OCI-LY3 (cell line): ENCODE measurements around the gene DOCK9.
"Not testable (repeated sequence)": the region's sequence is repeated elsewhere in the genome, so short reads cannot be mapped to it uniquely, and the experiment has no call there.

ENCODE experiments used
- H2AFZ ChIP-seq: fragments of 200-600, 300-600 bp; shearing (Covaris generic); 2 replicates; pipeline ENCODE4 v1.6.0; 2014; ENCODE audit warnings: antibody characterized with exemption, low read depth, low read length
- H3K27ac ChIP-seq: fragments of 200-600, 300-600 bp; sonication (generic); 2 replicates; pipeline ENCODE4 v1.5.1; 2014; ENCODE audit warnings: mild to moderate bottlenecking, low read length, moderate library complexity, mixed read lengths
- H3K27me3 ChIP-seq: fragments of 200-600, 300-600 bp; sonication (generic); 2 replicates; pipeline ENCODE4 v1.6.1; 2014; ENCODE audit warnings: low read depth, low read length, mixed read lengths
- H3K36me3 ChIP-seq: fragments of 200-600, 300-600 bp; sonication (generic); replicated peaks from 2 replicates; pipeline ENCODE3; 2014; ENCODE audit warnings: low read depth, low read length, mixed read lengths
- H3K4me1 ChIP-seq: fragments of 300-600, 200-600 bp; sonication (generic); 2 replicates; pipeline ENCODE4 v1.6.1; 2014; ENCODE audit warnings: low read length, mixed read lengths
- H3K4me2 ChIP-seq: fragments of 200-600, 300-600 bp; sonication (generic); 2 replicates; pipeline ENCODE4 v1.6.1; 2014; ENCODE audit warnings: low read length, mixed read lengths
- H3K4me3 ChIP-seq: fragments of 300-600, 200-600 bp; sonication (generic); 2 replicates; pipeline ENCODE4 v1.5.1; 2014; ENCODE audit warnings: antibody characterized with exemption, mild to moderate bottlenecking, low read length, moderate library complexity
- H3K79me2 ChIP-seq: fragments of 300-600, 200-600 bp; shearing (Covaris generic); 2 replicates; pipeline ENCODE4 v1.6.1; 2014; ENCODE audit warnings: mild to moderate bottlenecking, low read length, mixed read lengths
- H3K9ac ChIP-seq: fragments of 300-600, 200-600 bp; shearing (Covaris generic); 2 replicates; pipeline ENCODE4 v1.6.0; 2014; ENCODE audit warnings: mild to moderate bottlenecking, low read length, moderate library complexity
- H3K9me3 ChIP-seq: fragments of 200-600, 300-600 bp; shearing (Covaris generic); 2 replicates; pipeline ENCODE4 v1.6.1; 2014; ENCODE audit warnings: low read length, mixed read lengths; ENCODE audit not compliant: insufficient read depth
- H4K20me1 ChIP-seq: fragments of 200-600, 300-600 bp; sonication (generic); 2 replicates; pipeline ENCODE4 v1.6.1; 2016; ENCODE audit warnings: low read length, mixed read lengths; ENCODE audit not compliant: insufficient read depth
- CTCF ChIP-seq: fragments of 200-600, 300-600 bp; sonication (generic); IDR thresholded peaks from 2 replicates; pipeline ENCODE4 v1.5.1; 2014; ENCODE audit warnings: antibody characterized with exemption, low read length, low read depth
- EZH2phosphoT487 ChIP-seq: fragments of 200-600 bp; shearing (Covaris generic); IDR thresholded peaks from 2 replicates; pipeline ENCODE4 v1.6.1; 2018; ENCODE audit warnings: antibody characterized with exemption, mixed run types, low read depth

Gene DOCK9

GRCh38 chr13:98900442-98900841, 77.4 kb downstream of the DOCK9 start:
- Histone ChIP-seq H3K9ac (no peak overlapping the region), H3K4me2 (no peak overlapping the region), H3K9me3 (no peaks in the 10 kb centered on the region), H3K36me3 (no peaks in the 10 kb centered on the region), H3K27ac (no peak overlapping the region), H4K20me1 (no peaks in the 10 kb centered on the region), H3K27me3 (no peaks in the 10 kb centered on the region), H3K79me2 (no peaks in the 10 kb centered on the region), H2AFZ (no peak overlapping the region), H3K4me1 (no peaks in the 10 kb centered on the region), H3K4me3 (no peak overlapping the region)
- TF ChIP-seq EZH2phosphoT487 (no peak), CTCF (no peak)

- Histone ChIP-seq H2AFZ (no peak overlapping the region), H3K9ac (no peak overlapping the region), H3K79me2 (no peaks in the 10 kb centered on the region), H3K27me3 (no peaks in the 10 kb centered on the region), H3K4me2 (no peak overlapping the region), H4K20me1 (no peaks in the 10 kb centered on the region), H3K4me3 (no peak overlapping the region), H3K36me3 (no peaks in the 10 kb centered on the region), H3K27ac (no peak overlapping the region), H3K4me1 (no peaks in the 10 kb centered on the region), H3K9me3 (no peaks in the 10 kb centered on the region)
- TF ChIP-seq EZH2phosphoT487 (no peak), CTCF (no peak)
These were observed 80.2 kb downstream of the DOCK9 start for GRCh38 chr13:98897706-98898105.

- Histone ChIP-seq H2AFZ (no peak overlapping the region), H3K79me2 (no peaks in the 10 kb centered on the region), H3K4me1 (no peaks in the 10 kb centered on the region), H3K4me2 (no peak overlapping the region), H3K27ac (no peak overlapping the region), H3K27me3 (no peaks in the 10 kb centered on the region), H3K4me3 (no peak overlapping the region), H3K36me3 (no peaks in the 10 kb centered on the region), H3K9ac (no peak overlapping the region), H4K20me1 (no peaks in the 10 kb centered on the region), H3K9me3 (no peaks in the 10 kb centered on the region)
- no peak for TF ChIP-seq EZH2phosphoT487
- TF ChIP-seq CTCF, result no peak
These were observed 81.1 kb downstream of the DOCK9 start for GRCh38 chr13:98896868-98897144.

- Histone ChIP-seq H3K4me3 (no peak overlapping the region), H3K9me3 (no peaks in the 10 kb centered on the region)
- no peak for TF ChIP-seq EZH2phosphoT487
- no peak for TF ChIP-seq CTCF
These were observed 81.6 kb downstream of the DOCK9 start for GRCh38 chr13:98896083-98896867.

GRCh38 chr13:98894814-98895213, 83.0 kb downstream of the DOCK9 start:
- not testable (repeated sequence) for H2AFZ ChIP-seq, H3K4me1 ChIP-seq, H3K27me3 ChIP-seq, H3K79me2 ChIP-seq, H3K27ac ChIP-seq, H4K20me1 ChIP-seq, H3K4me2 ChIP-seq, H3K9me3 ChIP-seq, H3K4me3 ChIP-seq, H3K9ac ChIP-seq, H3K36me3 ChIP-seq

More at GRCh38 chr13:98896083-98896867, 81.6 kb downstream of the DOCK9 start:
- Histone ChIP-seq H3K36me3 (no peaks in the 10 kb centered on the region), H3K9ac (no peak overlapping the region), H3K79me2 (no peaks in the 10 kb centered on the region), H3K27ac (no peak overlapping the region), H3K4me1 (no peaks in the 10 kb centered on the region), H4K20me1 (no peaks in the 10 kb centered on the region), H3K27me3 (no peaks in the 10 kb centered on the region), H3K4me2 (no peak overlapping the region), H2AFZ (no peak overlapping the region)
